Fibroblast of skin of left biceps (primary cell): ENCODE data around the gene DLGAP3.

Experiments
- DNase-seq, 2 experiments: peaks; one replicate each; pipeline ENCODE4 v3.0.0-alpha.2; 2013; ENCODE audit warnings: low read depth in 2 of 2

The DLGAP3 gene

DNA sequence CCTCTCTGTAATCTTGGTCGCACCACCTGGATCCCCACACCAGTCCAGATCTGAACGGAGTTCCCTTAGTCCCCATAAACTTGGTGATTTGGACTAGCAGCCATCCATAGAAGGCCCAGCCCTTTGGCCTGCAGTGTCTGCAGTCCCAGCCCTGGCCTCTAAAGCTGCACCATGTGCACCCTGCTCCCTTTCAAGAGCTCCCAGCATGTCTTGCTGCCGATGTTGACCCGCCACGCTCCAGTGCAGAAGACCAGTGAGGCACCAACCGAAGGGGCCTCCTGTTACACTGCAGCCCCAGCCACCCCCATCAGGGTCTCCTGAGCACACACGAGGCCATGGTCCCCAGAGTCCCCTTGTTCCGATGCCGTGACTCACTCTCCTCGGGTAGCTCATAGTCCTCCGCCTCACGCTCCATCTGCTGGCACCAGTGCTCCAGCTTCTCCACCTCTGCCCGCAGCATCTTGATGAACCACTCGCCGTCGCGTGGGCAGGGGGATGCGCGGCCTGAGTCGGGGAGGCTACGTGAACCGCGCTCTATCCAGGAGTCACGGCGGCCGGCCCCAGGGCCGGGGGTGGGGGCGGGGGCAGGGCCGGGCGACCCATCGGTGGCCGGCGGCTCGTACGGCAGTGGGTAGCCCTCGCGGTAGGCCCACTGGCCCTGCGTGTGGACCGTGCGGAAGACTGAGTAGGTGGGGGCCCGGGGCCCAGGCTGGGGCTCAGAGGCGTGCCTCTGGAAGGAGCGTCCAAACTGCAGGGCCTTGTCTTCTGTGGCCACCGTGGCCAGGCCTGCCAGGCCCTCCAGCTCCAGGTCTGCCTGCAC, 61.0 kb downstream of the DLGAP3 start:
- DNase-seq = no peak

GRCh38 chr1:34867415-34867814, 62.0 kb downstream of the DLGAP3 start:
- no peak for DNase-seq

DNA sequence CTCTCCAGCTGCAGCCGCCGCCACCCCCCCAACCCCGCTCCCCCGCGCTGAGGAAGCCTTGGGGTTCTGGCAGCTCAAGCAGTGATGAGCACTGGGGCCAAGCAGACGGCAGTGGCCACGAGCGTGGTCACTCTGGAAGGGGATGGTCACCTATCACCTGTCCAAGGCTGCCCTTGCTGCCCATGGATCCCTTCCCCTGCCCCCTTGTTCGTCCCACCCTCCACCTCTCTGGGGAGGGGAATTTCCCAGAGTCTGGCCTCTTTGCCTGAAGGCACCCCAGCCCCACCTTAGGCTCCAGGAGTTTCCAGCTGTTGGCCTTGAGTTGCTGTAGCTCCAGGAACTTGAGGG, 62.7 kb downstream of the DLGAP3 start:
- DNase-seq = no peak

GRCh38 chr1:34865981-34866761, 63.3 kb downstream of the DLGAP3 start:
- DNase-seq = peak; percentile 13 to 20

- DNase-seq = no peak
These were observed 63.9 kb downstream of the DLGAP3 start for GRCh38 chr1:34865573-34865972.

GRCh38 chr1:34864759-34865158, 64.7 kb downstream of the DLGAP3 start:
- DNase-seq = no peak

DNA sequence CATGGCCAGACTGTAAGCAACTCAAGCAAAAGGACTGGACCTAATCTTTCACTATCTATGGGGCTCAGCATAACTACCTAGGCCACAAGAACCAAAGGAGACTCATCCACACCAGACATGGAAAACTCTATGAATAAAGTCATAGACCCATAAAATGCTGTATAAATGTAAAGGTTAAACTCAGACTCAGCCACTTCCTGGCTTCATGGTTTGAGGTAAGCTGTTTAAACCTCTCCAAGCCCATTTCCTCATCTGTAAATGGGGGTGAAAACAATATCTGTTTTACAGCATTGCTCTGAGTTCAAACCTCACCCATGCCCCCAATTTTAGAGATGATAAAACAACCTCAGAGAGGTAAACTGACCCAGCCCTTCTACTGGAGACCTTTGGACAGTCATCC, 65.9 kb downstream of the DLGAP3 start:
- no peak for DNase-seq

GRCh38 chr1:34859446-34860200, 69.8 kb downstream of the DLGAP3 start, which contains the start of gene SMIM12:
SMIM12 (minus strand) TSS chr1:34859749; CDS start chr1:34855977, 3,772 bp downstream.
- DNase-seq = peak; percentile 75 to 77

GRCh38 chr1:34858901-34859445, 70.5 kb downstream of the DLGAP3 start:
- no peak for DNase-seq

- no peak for DNase-seq
These were observed 72.8 kb downstream of the DLGAP3 start for GRCh38 chr1:34856697-34857096.

GRCh38 chr1:34852677-34853217, 76.7 kb downstream of the DLGAP3 start:
- DNase-seq = peak; percentile 65 to 66

DNA sequence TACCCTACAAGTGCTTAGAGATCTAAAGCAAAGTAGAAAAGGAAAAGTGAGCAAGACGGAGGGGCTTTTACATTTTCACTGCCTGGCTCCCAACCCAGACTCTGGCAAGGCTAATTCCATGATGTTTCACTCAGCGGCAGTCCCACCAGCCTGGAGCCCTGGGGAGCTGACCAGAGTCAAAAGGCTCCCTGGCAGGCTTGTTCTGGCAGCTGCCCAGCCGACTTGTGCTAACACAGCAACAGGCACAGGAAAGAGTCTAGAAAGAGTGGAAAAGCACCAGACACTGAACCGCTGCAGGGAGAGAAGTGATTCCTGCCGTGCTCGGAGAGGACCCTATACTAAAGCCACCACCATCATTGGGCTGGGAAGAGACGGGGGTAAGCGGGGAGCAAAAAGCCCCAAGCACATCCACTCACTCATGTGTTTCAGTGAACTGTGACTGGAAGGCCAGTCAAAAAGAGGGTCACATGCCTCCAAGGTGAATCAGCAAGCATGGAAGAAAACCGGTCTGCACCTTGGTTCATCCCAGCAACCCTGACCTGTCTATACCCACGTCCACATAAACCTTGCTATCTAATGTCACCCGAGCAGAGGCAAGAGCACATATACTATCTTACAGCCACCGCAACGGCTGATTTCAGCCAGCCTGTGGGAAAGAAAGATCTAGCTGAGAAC, 77.9 kb downstream of the DLGAP3 start:
- DNase-seq = no peak

GRCh38 chr1:34850382-34850781, 79.1 kb downstream of the DLGAP3 start:
- DNase-seq = no peak

- no peak for DNase-seq
These were observed 82.4 kb downstream of the DLGAP3 start for GRCh38 chr1:34847094-34847493.

DNA sequence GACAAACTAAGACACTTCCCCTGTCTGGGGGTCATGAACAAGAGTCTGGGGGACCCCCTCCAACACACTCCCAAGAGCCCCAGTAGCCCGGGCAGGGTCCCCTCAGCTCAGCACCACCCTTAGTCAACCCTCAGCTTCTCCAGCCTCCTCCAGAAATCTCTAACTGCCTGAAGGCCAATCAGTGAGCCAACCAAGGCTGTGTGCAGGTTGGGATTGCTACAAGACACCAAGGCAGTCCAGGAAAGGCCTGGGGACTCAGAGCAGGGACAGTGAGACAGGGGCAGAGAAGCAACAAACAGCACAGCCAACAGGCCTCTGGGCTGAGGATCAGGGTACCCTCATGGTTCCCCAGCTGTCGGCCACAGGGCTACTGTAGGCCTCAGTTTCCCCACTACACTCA, 83.2 kb downstream of the DLGAP3 start:
- no peak for DNase-seq

- DNase-seq = no peak
These were observed 84.1 kb downstream of the DLGAP3 start for GRCh38 chr1:34845131-34845901.

DNA sequence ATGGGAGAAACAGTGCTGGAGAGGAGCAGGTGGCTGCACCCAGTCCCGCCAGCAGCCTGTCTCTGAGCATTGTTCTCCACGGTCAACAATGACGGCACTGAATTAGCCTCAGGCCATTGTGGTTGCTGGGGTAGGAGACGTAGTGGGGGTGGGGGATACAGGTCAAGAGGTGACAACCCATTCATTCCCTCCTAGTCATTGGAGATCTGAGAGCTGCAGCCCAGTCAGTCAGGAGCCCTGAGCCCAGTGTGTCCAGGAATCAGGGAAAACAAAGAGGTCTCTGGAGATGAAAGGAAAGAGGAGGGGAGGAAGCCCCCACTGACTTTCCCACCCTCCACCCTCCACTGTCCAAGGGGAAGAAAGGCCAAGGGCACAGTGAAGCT, 85.2 kb downstream of the DLGAP3 start:
- DNase-seq = no peak

DNA sequence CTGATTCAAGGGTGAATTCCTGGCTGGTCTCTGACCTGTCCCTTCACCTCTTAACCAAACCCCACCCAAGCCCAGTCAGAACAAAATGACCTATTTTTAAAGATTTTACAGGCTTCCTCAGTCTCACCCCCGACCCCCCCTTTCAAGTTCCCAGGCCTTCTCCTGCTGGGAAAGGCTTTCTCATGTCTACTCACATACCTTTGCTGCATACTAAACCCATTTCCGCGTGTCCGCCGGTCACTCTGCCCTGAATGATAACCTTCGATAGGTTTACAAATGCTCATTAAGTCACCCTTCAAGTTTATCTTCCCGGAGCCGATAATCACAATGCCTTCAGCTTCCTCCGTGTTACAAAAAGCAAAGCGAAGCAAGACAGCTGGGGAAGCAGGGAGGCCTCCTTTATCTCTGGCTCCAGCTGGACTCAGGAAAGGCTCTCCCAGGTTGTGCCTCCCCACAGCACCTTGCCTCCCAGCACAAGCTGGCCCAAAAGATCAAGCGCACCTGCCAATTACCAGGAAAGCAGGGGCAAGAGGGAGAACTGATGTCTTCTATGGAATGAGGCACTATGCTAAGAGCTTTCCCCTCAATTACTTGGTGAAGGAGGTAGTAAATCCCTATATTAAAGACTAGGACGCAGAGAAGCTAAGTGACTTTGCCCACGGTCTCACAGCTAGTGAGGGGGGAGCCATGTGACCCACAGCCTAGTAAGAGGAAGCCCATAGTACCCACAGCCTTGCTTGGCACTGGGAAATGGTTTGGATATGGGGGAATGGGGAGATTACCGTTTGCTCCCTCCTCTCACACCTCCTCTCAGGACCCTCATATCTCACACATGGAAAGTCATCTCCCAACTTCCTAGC, 85.8 kb downstream of the DLGAP3 start:
- no peak for DNase-seq

- no peak for DNase-seq
These were observed 86.5 kb downstream of the DLGAP3 start for GRCh38 chr1:34842952-34843371.
